Measurements from ENCODE around the gene MPC1L. TPM values are rescaled to one million over a fixed set of nuclear protein-coding genes. Genes with fewer than 3 reads are reported as not detected.

The MPC1L gene
- total RNA-seq, 1 donor from 2014 or later, result not detected

DNA sequence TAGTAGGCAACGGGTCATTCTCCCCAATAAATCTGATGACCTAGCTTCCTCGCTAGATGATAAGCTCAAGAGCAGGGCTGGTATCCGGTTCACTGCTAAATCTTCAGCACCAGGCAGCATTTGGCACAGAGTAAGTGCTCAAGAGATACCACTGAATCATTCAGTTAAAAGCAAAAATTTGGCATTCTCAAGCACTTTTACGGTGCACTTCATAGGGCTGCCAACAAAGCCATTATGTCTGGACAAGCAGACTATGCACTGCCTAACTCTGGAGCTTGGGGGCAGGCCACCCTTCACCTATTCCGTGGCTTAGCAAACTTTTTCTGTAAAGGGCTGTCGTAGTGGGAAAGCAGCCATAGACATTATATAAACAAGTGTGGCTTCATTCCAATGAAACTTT, 47.9 kb downstream of the MPC1L start:
- no peak overlapping the region for H3K27ac Mint-ChIP-seq (ENCODE audit: unreplicated experiment)
- H3K36me3 Mint-ChIP-seq (ENCODE audit: unreplicated experiment), result peaks cover 30% of the 10 kb centered on the region
- H3K9me3 Mint-ChIP-seq (ENCODE audit: unreplicated experiment), result peaks cover 4% of the 10 kb centered on the region
- TF ChIP-seq, protein P1, sequence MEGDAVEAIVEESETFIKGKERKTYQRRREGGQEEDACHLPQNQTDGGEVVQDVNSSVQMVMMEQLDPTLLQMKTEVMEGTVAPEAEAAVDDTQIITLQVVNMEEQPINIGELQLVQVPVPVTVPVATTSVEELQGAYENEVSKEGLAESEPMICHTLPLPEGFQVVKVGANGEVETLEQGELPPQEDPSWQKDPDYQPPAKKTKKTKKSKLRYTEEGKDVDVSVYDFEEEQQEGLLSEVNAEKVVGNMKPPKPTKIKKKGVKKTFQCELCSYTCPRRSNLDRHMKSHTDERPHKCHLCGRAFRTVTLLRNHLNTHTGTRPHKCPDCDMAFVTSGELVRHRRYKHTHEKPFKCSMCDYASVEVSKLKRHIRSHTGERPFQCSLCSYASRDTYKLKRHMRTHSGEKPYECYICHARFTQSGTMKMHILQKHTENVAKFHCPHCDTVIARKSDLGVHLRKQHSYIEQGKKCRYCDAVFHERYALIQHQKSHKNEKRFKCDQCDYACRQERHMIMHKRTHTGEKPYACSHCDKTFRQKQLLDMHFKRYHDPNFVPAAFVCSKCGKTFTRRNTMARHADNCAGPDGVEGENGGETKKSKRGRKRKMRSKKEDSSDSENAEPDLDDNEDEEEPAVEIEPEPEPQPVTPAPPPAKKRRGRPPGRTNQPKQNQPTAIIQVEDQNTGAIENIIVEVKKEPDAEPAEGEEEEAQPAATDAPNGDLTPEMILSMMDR (IDR thresholded peaks at IDR 0.05), result no peak
- no peak for DNase-seq (ENCODE audit: extremely low spot score, unreplicated experiment)
- H3K4me1 Mint-ChIP-seq (ENCODE audit: unreplicated experiment), result no peaks in the 10 kb centered on the region
- H3K27me3 Mint-ChIP-seq (ENCODE audit: unreplicated experiment), result no peaks in the 10 kb centered on the region
- no peak overlapping the region for H3K4me3 Mint-ChIP-seq (ENCODE audit: unreplicated experiment)

Other genes with a start within 250 kb of the MPC1L start
- 154 and 162 TPM in 2 replicates for gene ATP6AP2, start 42.5 kb upstream of the MPC1L start, total RNA-seq
- 9.9 and 11.4 TPM in 2 replicates for gene CXorf38, start 24.1 kb downstream of the MPC1L start, total RNA-seq
- gene MED14, start 112.1 kb downstream of the MPC1L start, total RNA-seq, result 52.4 and 53.0 TPM in 2 replicates

All from osteocyte (in vitro differentiated cells).